ENCODE data around the gene DHODH.

The DHODH gene

GRCh38 chr16:71971571-71971970, 37.0 kb upstream of the DHODH start:
- no peak overlapping the region for H3K4me3 ChIP-seq (ENCODE audit: low read depth, low read length)
- no peak for DNase-seq (ENCODE audit: low read depth)
- TF ChIP-seq CTCF (IDR thresholded peaks at IDR 0.05; ENCODE audit: low read depth, low read length, missing control alignments) = no peak

GRCh38 chr16:71972356-71972755, 36.2 kb upstream of the DHODH start:
- DNase-seq (ENCODE audit: low read depth) = no peak
- H3K4me3 ChIP-seq (ENCODE audit: low read depth, low read length) = no peak overlapping the region
- TF ChIP-seq CTCF (IDR thresholded peaks at IDR 0.05; ENCODE audit: low read depth, low read length, missing control alignments) = no peak

- no peak for DNase-seq (ENCODE audit: low read depth)
- H3K4me3 ChIP-seq (ENCODE audit: low read depth, low read length) = no peak overlapping the region
- TF ChIP-seq CTCF (IDR thresholded peaks at IDR 0.05; ENCODE audit: low read depth, low read length, missing control alignments) = no peak
Observed at GRCh38 chr16:71973001-71973400, 35.5 kb upstream of the DHODH start.

- DNase-seq (ENCODE audit: low read depth) = no peak
- H3K4me3 ChIP-seq (ENCODE audit: low read depth, low read length) = no peak overlapping the region
- TF ChIP-seq CTCF (IDR thresholded peaks at IDR 0.05; ENCODE audit: low read depth, low read length, missing control alignments) = no peak
Observed at GRCh38 chr16:71974068-71974818, 34.3 kb upstream of the DHODH start.

- TF ChIP-seq CTCF (IDR thresholded peaks at IDR 0.05; ENCODE audit: low read depth, low read length, missing control alignments) = no peak
- no peak for DNase-seq (ENCODE audit: low read depth)
- H3K4me3 ChIP-seq (ENCODE audit: low read depth, low read length) = no peak overlapping the region
Observed at GRCh38 chr16:71985262-71985974, 23.1 kb upstream of the DHODH start.

- no peak for DNase-seq (ENCODE audit: low read depth)
- TF ChIP-seq CTCF (IDR thresholded peaks at IDR 0.05; ENCODE audit: low read depth, low read length, missing control alignments) = no peak
- no peak overlapping the region for H3K4me3 ChIP-seq (ENCODE audit: low read depth, low read length)
Observed at GRCh38 chr16:71986131-71986530, 22.4 kb upstream of the DHODH start.

Data from GM12864 (cell line).